ENCODE measurements around the gene SHISA9. TPM values are rescaled to one million over a fixed set of nuclear protein-coding genes. Genes with fewer than 3 reads are reported as not detected.

The SHISA9 gene
- polyA plus RNA-seq, 3 donors, result 0.01 TPM; not detected in 2

DNA sequence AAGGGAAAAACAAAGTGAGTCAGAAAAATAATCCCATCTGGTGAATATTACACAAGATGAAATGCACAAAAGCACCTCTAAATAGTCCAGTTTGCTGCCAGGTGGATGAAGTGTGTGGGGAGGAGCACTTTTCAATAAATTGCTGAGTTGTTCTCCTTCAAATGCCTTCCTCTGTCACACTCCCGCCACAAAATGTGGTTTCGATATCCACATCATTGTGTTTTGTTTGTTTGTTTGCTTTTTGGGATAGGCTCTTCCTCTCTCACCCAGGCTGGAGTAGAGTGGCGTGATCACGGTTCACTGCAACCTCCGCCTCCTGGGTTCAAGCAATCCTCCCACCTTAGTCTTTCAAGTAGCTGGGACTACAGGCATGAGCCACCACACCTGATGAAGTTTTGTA is 24.6 kb upstream of the SHISA9 start:
- TF ChIP-seq, protein P1, sequence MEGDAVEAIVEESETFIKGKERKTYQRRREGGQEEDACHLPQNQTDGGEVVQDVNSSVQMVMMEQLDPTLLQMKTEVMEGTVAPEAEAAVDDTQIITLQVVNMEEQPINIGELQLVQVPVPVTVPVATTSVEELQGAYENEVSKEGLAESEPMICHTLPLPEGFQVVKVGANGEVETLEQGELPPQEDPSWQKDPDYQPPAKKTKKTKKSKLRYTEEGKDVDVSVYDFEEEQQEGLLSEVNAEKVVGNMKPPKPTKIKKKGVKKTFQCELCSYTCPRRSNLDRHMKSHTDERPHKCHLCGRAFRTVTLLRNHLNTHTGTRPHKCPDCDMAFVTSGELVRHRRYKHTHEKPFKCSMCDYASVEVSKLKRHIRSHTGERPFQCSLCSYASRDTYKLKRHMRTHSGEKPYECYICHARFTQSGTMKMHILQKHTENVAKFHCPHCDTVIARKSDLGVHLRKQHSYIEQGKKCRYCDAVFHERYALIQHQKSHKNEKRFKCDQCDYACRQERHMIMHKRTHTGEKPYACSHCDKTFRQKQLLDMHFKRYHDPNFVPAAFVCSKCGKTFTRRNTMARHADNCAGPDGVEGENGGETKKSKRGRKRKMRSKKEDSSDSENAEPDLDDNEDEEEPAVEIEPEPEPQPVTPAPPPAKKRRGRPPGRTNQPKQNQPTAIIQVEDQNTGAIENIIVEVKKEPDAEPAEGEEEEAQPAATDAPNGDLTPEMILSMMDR (IDR thresholded peaks at IDR 0.05), result no peak
- peaks cover 1% of the 10 kb centered on the region for H3K4me1 Mint-ChIP-seq
- no peak overlapping the region for H3K4me2 ChIP-seq (replicated peaks; ENCODE audit: extremely low read depth, low read length, poor library complexity, severe bottlenecking)
- H3K4me3 ChIP-seq (replicated peaks in 1 of 3; ENCODE audit: low read depth in 2 of 3, low read length in 3 of 3), result no peak overlapping the region
- H3K36me3 Mint-ChIP-seq, result no peaks in the 10 kb centered on the region
- H3K4me3 Mint-ChIP-seq, result no peak overlapping the region
- intact Hi-C loops (cut with micrococcal nuclease), result no loop called here
- no peaks in the 10 kb centered on the region for H3K79me2 ChIP-seq (ENCODE audit: insufficient read depth, low read length)
- no peak overlapping the region for H3K27ac ChIP-seq (ENCODE audit: low read depth in 1 of 2, low read length in 2 of 2)
- H3K36me3 ChIP-seq (replicated peaks in 1 of 2; ENCODE audit: control insufficient read depth in 1 of 2, insufficient read depth in 2 of 2, low read length in 2 of 2), result no peaks in the 10 kb centered on the region
- H4K20me1 ChIP-seq (ENCODE audit: insufficient read depth, low read length), result no peaks in the 10 kb centered on the region
- H3K4me1 ChIP-seq (ENCODE audit: control insufficient read depth in 1 of 2, insufficient read depth in 2 of 2, low read length in 2 of 2), result no peaks in the 10 kb centered on the region
- H3K27me3 Mint-ChIP-seq (ENCODE audit: low read depth in 3 of 3), result peaks cover 5 to 8% (median 6%) of the 10 kb centered on the region in 3 donors
- peaks cover 1 to 3% of the 10 kb centered on the region in 2 donors for H3K9me3 ChIP-seq (replicated peaks in 1 of 2; ENCODE audit: control insufficient read depth in 1 of 2, insufficient read depth in 1 of 2, low read length in 2 of 2)
- no peaks in the 10 kb centered on the region for H3K27me3 ChIP-seq (ENCODE audit: control insufficient read depth in 2 of 2, insufficient read depth in 2 of 2, low read length in 2 of 2)
- H3K27ac Mint-ChIP-seq, result peak overlapping the region in 1 of 7 donors; percentile 46
- DNase-seq, result no peak
- H3K9me3 Mint-ChIP-seq, result peaks cover 0 to 19% (median 6%) of the 10 kb centered on the region in 7 donors
- H3K9ac ChIP-seq (ENCODE audit: insufficient read depth, low read length, poor library complexity, severe bottlenecking), result no peak overlapping the region
- no peak overlapping the region for H2AFZ ChIP-seq (ENCODE audit: insufficient read depth, low read depth, low read length, poor library complexity, severe bottlenecking)
- no CpG with 5 or more reads among the region's 5 CpGs for whole genome bisulfite sequencing (ENCODE audit: insufficient coverage)

DNA sequence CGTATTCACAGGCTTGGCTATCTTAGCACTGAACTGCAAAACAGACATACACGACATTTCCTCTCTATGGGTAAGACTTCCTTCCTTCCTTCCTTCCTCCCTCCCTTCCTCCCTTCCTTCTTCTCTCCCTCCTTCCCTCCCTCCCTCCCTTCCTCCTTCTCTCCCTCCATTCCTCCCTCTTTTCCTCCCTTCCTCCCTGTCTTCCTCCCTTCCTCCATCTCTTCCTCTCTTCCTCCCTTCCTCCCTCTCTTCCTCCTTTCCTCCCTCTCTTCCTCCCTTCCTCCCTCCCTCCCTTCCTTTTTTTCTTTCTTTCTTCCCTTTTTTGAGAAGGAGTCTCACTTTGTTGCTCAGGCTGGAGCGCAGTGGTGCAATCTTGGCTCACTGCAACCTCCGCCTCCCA is 22.4 kb upstream of the SHISA9 start:
- H4K20me1 ChIP-seq (ENCODE audit: insufficient read depth, low read length), result no peaks in the 10 kb centered on the region
- H3K79me2 ChIP-seq (ENCODE audit: insufficient read depth, low read length), result no peaks in the 10 kb centered on the region
- no peaks in the 10 kb centered on the region for H3K4me1 ChIP-seq (ENCODE audit: control insufficient read depth in 1 of 2, insufficient read depth in 2 of 2, low read length in 2 of 2)
- no peak overlapping the region for H2AFZ ChIP-seq (ENCODE audit: insufficient read depth, low read depth, low read length, poor library complexity, severe bottlenecking)
- WGBS (ENCODE audit: insufficient coverage), result 43% methylated on average over 1 of the region's 4 CpGs
- no peak overlapping the region for H3K4me3 ChIP-seq (replicated peaks in 1 of 3; ENCODE audit: low read depth in 2 of 3, low read length in 3 of 3)
- H3K27me3 Mint-ChIP-seq (ENCODE audit: low read depth in 3 of 3), result peaks cover 4 to 8% (median 7%) of the 10 kb centered on the region in 3 donors
- H3K27ac ChIP-seq (ENCODE audit: low read depth in 1 of 2, low read length in 2 of 2), result no peak overlapping the region
- no peak overlapping the region for H3K4me2 ChIP-seq (replicated peaks; ENCODE audit: extremely low read depth, low read length, poor library complexity, severe bottlenecking)
- DNase-seq, result no peak
- no peak overlapping the region for H3K4me3 Mint-ChIP-seq
- H3K9me3 Mint-ChIP-seq, result peaks cover 0 to 8% (median 2%) of the 10 kb centered on the region in 7 donors
- H3K4me1 Mint-ChIP-seq, result peaks cover 1% of the 10 kb centered on the region
- TF ChIP-seq, protein P1 (IDR thresholded peaks at IDR 0.05), result no peak
- H3K9ac ChIP-seq (ENCODE audit: insufficient read depth, low read length, poor library complexity, severe bottlenecking), result no peak overlapping the region
- H3K9me3 ChIP-seq (replicated peaks in 1 of 2; ENCODE audit: control insufficient read depth in 1 of 2, insufficient read depth in 1 of 2, low read length in 2 of 2), result no peaks in the 10 kb centered on the region
- no peaks in the 10 kb centered on the region for H3K36me3 ChIP-seq (replicated peaks in 1 of 2; ENCODE audit: control insufficient read depth in 1 of 2, insufficient read depth in 2 of 2, low read length in 2 of 2)
- intact Hi-C loops (cut with micrococcal nuclease), result no loop called here
- H3K27me3 ChIP-seq (ENCODE audit: control insufficient read depth in 2 of 2, insufficient read depth in 2 of 2, low read length in 2 of 2), result no peaks in the 10 kb centered on the region
- no peaks in the 10 kb centered on the region for H3K36me3 Mint-ChIP-seq
- no peak overlapping the region for H3K27ac Mint-ChIP-seq

All from CD14-positive monocyte (primary cell).